Upper lobe of right lung (tissue), 1 donor: ENCODE measurements around the gene CTNNBL1. TPM values are rescaled to one million over a fixed set of nuclear protein-coding genes. Genes with fewer than 3 reads are reported as not detected.
"Not testable (repeated sequence)": the region's sequence is repeated elsewhere in the genome, so short reads cannot be mapped to it uniquely, and the experiment has no call there.

ENCODE experiments used
- ATAC-seq: fragments of 200-7000 bp; cut with Tn5 transposase; one replicate; pipeline ENCODE4 v1.9.1; 2020; ENCODE audit warnings: mild to moderate bottlenecking, moderate library complexity
- DNase-seq: peaks from one replicate; pipeline ENCODE4 v3.0.0-alpha.2; 2020
- H3K27ac ChIP-seq: fragments of 200-600 bp; one replicate; pipeline ENCODE4 v1.8.0; 2022
- H3K27me3 ChIP-seq: fragments of 200-600 bp; one replicate; pipeline ENCODE4 v1.8.0; 2022; ENCODE audit warnings: mild to moderate bottlenecking
- H3K36me3 ChIP-seq: fragments of 200-600 bp; one replicate; pipeline ENCODE4 v1.8.0; 2022
- H3K4me1 ChIP-seq: fragments of 200-600 bp; one replicate; pipeline ENCODE4 v1.8.0; 2022
- H3K4me3 ChIP-seq: fragments of 200-600 bp; one replicate; pipeline ENCODE4 v1.8.0; 2022; ENCODE audit warnings: mild to moderate bottlenecking
- H3K9me3 ChIP-seq: fragments of 200-600 bp; one replicate; pipeline ENCODE4 v1.8.0; 2022
- CTCF ChIP-seq: fragments of 200-600 bp; IDR thresholded peaks from one replicate; pipeline ENCODE4 v1.8.0; 2022; ENCODE audit warnings: antibody characterized with exemption
- intact Hi-C: fragments of 100-400 bp; cut with DNase I; formaldehyde crosslinking; loops from one replicate; pipeline ENCODE4 v1.11.0; 2022
- total RNA-seq: library from RNA; stranded (reverse); fragmentation: NEBNext Ultra II Directional; extraction: Animal tissue kit (Norgen Biotek cat#: 25700); gene quantifications from one replicate; pipeline ENCODE4 v1.2.1, GENCODE V29; 2021
- donor health status: DM: no; HTN: yes; CAD: no; lungs with severe emphysema.

The CTNNBL1 gene
- total RNA-seq, 1 donor from 2014 or later = 52.8 TPM

GRCh38 chr20:37700301-37700700, 6.5 kb downstream of the CTNNBL1 start:
- H3K4me3 ChIP-seq = no peak overlapping the region
- no peak for TF ChIP-seq CTCF
- no peaks in the 10 kb centered on the region for H3K36me3 ChIP-seq
- ATAC-seq (no peak), DNase-seq (no peak)
- H3K4me1 ChIP-seq = peaks cover 8% of the 10 kb centered on the region
- H3K27ac ChIP-seq = no peak overlapping the region
- H3K9me3 ChIP-seq = no peaks in the 10 kb centered on the region
- H3K27me3 ChIP-seq = no peaks in the 10 kb centered on the region
- intact Hi-C loops = no loop called here

- ATAC-seq, DNase-seq, H3K36me3 ChIP-seq, intact Hi-C loops, H3K27me3 ChIP-seq, H3K9me3 ChIP-seq, H3K4me1 ChIP-seq, H3K27ac ChIP-seq, H3K4me3 ChIP-seq: not testable (repeated sequence)
Observed at GRCh38 chr20:37701676-37702075, 7.8 kb downstream of the CTNNBL1 start.

GRCh38 chr20:37702403-37703034, 8.7 kb downstream of the CTNNBL1 start:
- DNase-seq (no peak), ATAC-seq (no peak)
- no peaks in the 10 kb centered on the region for H3K4me1 ChIP-seq
- H3K27ac ChIP-seq = no peak overlapping the region
- H3K9me3 ChIP-seq = no peaks in the 10 kb centered on the region
- H3K27me3 ChIP-seq = no peaks in the 10 kb centered on the region
- H3K4me3 ChIP-seq = no peak overlapping the region
- H3K36me3 ChIP-seq = no peaks in the 10 kb centered on the region
- TF ChIP-seq CTCF = no peak
- intact Hi-C loops = no loop called here

GRCh38 chr20:37703035-37703845, 9.4 kb downstream of the CTNNBL1 start:
- Histone ChIP-seq H3K27me3 (no peaks in the 10 kb centered on the region), H3K27ac (no peak overlapping the region), H3K9me3 (no peaks in the 10 kb centered on the region), H3K4me1 (no peaks in the 10 kb centered on the region), H3K36me3 (no peaks in the 10 kb centered on the region), H3K4me3 (no peak overlapping the region)
- TF ChIP-seq CTCF = no peak
- intact Hi-C loops = no loop called here
- ATAC-seq = no peak
- no peak for DNase-seq

- H3K9me3 ChIP-seq = no peaks in the 10 kb centered on the region
- H3K27me3 ChIP-seq = no peaks in the 10 kb centered on the region
- intact Hi-C loops = no loop called here
- no peak for TF ChIP-seq CTCF
- ATAC-seq (no peak), DNase-seq (no peak)
- H3K4me1 ChIP-seq = no peaks in the 10 kb centered on the region
- H3K36me3 ChIP-seq = no peaks in the 10 kb centered on the region
- no peak overlapping the region for H3K4me3 ChIP-seq
- H3K27ac ChIP-seq = no peak overlapping the region
Observed at GRCh38 chr20:37704955-37705354, 11.1 kb downstream of the CTNNBL1 start.

- Histone ChIP-seq H3K4me3 (no peak overlapping the region), H3K36me3 (no peaks in the 10 kb centered on the region), H3K27me3 (no peaks in the 10 kb centered on the region), H3K4me1 (peaks cover 7% of the 10 kb centered on the region), H3K27ac (no peak overlapping the region), H3K9me3 (no peaks in the 10 kb centered on the region)
- DNase-seq (no peak), ATAC-seq (no peak)
- no peak for TF ChIP-seq CTCF
- intact Hi-C loops = no loop called here
Observed at GRCh38 chr20:37706298-37706697, 12.5 kb downstream of the CTNNBL1 start.
